Suprapubic skin (tissue), 4 donors: Measurements from ENCODE around the gene BLOC1S5.

Source experiments
- POLR2A ChIP-seq, 2 donors: fragments of 450-650 bp; IDR thresholded peaks; one replicate each; pipeline ENCODE4 v1.6.1; 2017; ENCODE audit warnings: antibody characterized with exemption in 2 of 2, mild to moderate bottlenecking in 2 of 2, moderate library complexity in 2 of 2
- POLR2AphosphoS5 ChIP-seq, 3 donors: sonication (generic); formaldehyde crosslinking; IDR thresholded peaks; one replicate each; pipeline ENCODE4 v1.6.1; 2017; ENCODE audit warnings: antibody characterized with exemption in 3 of 3
- TF ChIP-seq, protein P1 (sequence below), 2 donors: fragments of 200-600 bp in 1 of 2; fragments of 450-650 bp in 1 of 2; sonication (generic) in 1 of 2; IDR thresholded peaks; one replicate each; pipeline ENCODE4 v1.5.1; 2016 to 2019; ENCODE audit warnings: antibody characterized with exemption in 2 of 2, mild to moderate bottlenecking in 1 of 2, moderate library complexity in 1 of 2

DNA sequence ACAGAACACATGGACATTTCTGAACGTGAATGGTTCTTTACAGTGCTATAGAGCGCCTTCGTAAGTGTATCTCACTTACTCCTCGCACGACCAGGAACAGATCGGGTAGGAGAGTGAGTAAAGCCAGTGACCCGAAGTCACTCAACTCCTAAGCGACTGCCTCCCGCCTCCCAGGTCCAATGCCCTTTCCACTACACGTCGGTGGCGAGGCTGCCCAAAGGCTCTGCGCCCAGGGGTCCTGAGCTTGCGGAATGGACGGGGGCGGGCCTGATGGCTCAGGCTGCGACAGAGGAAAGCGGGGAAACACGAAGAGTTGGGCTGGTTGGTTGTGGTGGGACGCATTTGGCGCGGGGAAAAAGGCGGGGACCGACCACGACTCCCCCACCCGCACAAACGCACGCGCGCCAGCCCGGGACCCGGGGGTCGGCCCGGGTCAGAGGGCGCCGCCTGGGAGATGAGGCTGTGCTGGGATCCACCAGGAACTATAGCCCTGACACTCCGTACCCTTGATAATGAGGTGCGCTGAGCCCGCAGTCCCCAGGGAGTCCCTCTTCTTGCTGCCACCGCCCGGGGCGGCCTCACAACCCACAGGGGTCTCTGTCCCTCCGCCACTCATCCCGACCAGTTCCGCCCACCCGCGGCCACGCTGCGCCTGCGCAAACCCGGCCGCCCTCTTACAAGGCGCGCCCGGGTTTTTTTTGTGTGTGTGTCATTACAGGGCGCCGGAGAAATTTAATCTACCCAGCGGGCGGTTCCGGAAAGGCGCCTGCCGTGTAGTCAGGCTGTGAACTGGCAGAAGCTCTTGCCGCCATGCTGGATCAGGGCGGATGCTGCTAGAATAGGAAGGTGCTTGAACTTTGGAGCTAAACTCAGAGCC, at the start of gene BLOC1S5:
- peak in 1 of 2 donors; percentile 64 for TF ChIP-seq POLR2A (IDR thresholded peaks at IDR 0.05)
- TF ChIP-seq POLR2AphosphoS5 (IDR thresholded peaks at IDR 0.05), result peak in 2 of 3 donors; percentile 51 to 61
- TF ChIP-seq, protein P1, sequence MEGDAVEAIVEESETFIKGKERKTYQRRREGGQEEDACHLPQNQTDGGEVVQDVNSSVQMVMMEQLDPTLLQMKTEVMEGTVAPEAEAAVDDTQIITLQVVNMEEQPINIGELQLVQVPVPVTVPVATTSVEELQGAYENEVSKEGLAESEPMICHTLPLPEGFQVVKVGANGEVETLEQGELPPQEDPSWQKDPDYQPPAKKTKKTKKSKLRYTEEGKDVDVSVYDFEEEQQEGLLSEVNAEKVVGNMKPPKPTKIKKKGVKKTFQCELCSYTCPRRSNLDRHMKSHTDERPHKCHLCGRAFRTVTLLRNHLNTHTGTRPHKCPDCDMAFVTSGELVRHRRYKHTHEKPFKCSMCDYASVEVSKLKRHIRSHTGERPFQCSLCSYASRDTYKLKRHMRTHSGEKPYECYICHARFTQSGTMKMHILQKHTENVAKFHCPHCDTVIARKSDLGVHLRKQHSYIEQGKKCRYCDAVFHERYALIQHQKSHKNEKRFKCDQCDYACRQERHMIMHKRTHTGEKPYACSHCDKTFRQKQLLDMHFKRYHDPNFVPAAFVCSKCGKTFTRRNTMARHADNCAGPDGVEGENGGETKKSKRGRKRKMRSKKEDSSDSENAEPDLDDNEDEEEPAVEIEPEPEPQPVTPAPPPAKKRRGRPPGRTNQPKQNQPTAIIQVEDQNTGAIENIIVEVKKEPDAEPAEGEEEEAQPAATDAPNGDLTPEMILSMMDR (IDR thresholded peaks at IDR 0.05), result no peak
